ENCODE data around the gene ABHD4.

The ABHD4 gene

GRCh38 chr14:22658946-22659345 lies 60.8 kb downstream of the ABHD4 start:
- H3K9ac ChIP-seq (ENCODE audit: low read depth, low read length, poor library complexity, severe bottlenecking), result no peak overlapping the region

GRCh38 chr14:22660654-22661053 lies 62.6 kb downstream of the ABHD4 start:
- H3K9me2 ChIP-seq (replicated peaks; ENCODE audit: low read depth, low read length), result no peaks in the 10 kb centered on the region
- no peak overlapping the region for H2AFZ ChIP-seq (ENCODE audit: low read length)
- no peaks in the 10 kb centered on the region for H3K4me1 ChIP-seq (ENCODE audit: insufficient read depth, low read length, poor library complexity, severe bottlenecking)

More at GRCh38 chr14:22658946-22659345, 60.8 kb downstream of the ABHD4 start:
- no peaks in the 10 kb centered on the region for H3K9me2 ChIP-seq (replicated peaks; ENCODE audit: low read depth, low read length)
- no peaks in the 10 kb centered on the region for H3K79me2 ChIP-seq (ENCODE audit: insufficient read depth, low read length)
- H3F3A ChIP-seq (ENCODE audit: low read depth), result no peaks in the 10 kb centered on the region
- TF ChIP-seq EZH2phosphoT487 (IDR thresholded peaks at IDR 0.05; ENCODE audit: borderline replicate concordance), result no peak
- TF ChIP-seq CTCF (conservative IDR thresholded peaks at IDR 0.05; ENCODE audit: low read length), result no peak
- H2AFZ ChIP-seq (ENCODE audit: low read length), result no peak overlapping the region
- H3K27me3 ChIP-seq (ENCODE audit: insufficient read depth, low read length, poor library complexity, severe bottlenecking), result no peaks in the 10 kb centered on the region
- no peaks in the 10 kb centered on the region for H3K9me3 ChIP-seq (ENCODE audit: insufficient read depth, low read depth, low read length)
- no peaks in the 10 kb centered on the region for H3K36me3 ChIP-seq (ENCODE audit: insufficient read depth, low read length)
- H3K4me2 ChIP-seq (ENCODE audit: low read depth, low read length, poor library complexity, severe bottlenecking), result no peak overlapping the region
- no peak overlapping the region for H3K4me3 ChIP-seq (ENCODE audit: low read length, poor library complexity, severe bottlenecking)
- no peaks in the 10 kb centered on the region for H4K20me1 ChIP-seq (ENCODE audit: insufficient read depth, low read length, poor library complexity, severe bottlenecking)
- H3K4me1 ChIP-seq (ENCODE audit: insufficient read depth, low read length, poor library complexity, severe bottlenecking), result no peaks in the 10 kb centered on the region

More at GRCh38 chr14:22660654-22661053, 62.6 kb downstream of the ABHD4 start:
- Histone ChIP-seq H3K4me2 (ENCODE audit: low read depth, low read length, poor library complexity, severe bottlenecking) (no peak overlapping the region), H3F3A (ENCODE audit: low read depth) (no peaks in the 10 kb centered on the region), H3K9ac (ENCODE audit: low read depth, low read length, poor library complexity, severe bottlenecking) (no peak overlapping the region), H3K4me3 (ENCODE audit: low read length, poor library complexity, severe bottlenecking) (no peak overlapping the region), H3K79me2 (ENCODE audit: insufficient read depth, low read length) (no peaks in the 10 kb centered on the region), H3K9me3 (ENCODE audit: insufficient read depth, low read depth, low read length) (no peaks in the 10 kb centered on the region), H4K20me1 (ENCODE audit: insufficient read depth, low read length, poor library complexity, severe bottlenecking) (no peaks in the 10 kb centered on the region), H3K27me3 (ENCODE audit: insufficient read depth, low read length, poor library complexity, severe bottlenecking) (no peaks in the 10 kb centered on the region), H3K36me3 (ENCODE audit: insufficient read depth, low read length) (no peaks in the 10 kb centered on the region)
- TF ChIP-seq EZH2phosphoT487 (IDR thresholded peaks at IDR 0.05; ENCODE audit: borderline replicate concordance) (no peak), CTCF (conservative IDR thresholded peaks at IDR 0.05; ENCODE audit: low read length) (no peak)
